ENCODE measurements around the gene IGF2R. TPM values are rescaled to one million over a fixed set of nuclear protein-coding genes. Genes with fewer than 3 reads are reported as not detected.

Gene IGF2R
- total and polyA plus RNA-seq, 7 donors: 40.1 to 167 (median 113) TPM

DNA sequence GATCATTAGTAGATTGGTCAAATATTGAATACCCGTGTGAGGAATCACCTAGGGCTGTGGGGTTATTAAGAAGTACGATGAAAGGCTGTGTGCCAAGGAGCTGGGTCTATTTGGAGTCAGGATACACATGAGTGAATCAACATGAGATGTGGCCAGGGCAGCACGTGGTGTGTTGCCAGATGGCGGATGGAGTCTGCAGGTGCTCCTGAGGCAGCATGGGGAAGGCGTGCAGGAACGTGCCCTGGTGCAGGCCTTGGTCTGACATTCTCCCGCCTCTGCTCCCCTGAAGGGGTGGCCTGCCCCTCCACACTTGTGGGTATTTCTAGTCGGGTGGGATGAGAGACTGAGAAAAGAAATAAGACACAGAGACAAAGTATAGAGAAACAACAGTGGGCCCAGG, 113.7 kb downstream of the IGF2R start:
- H3K36me3 ChIP-seq (ENCODE audit: insufficient read depth in 1 of 2, low read depth in 1 of 2): peaks cover 13 to 100% of the 10 kb centered on the region in 2 donors
- peak in 2 of 4 donors; percentile 26 to 48 for ATAC-seq
- H3K9me3 ChIP-seq: no peaks in the 10 kb centered on the region
- H3K27ac ChIP-seq: no peak overlapping the region
- no peak for DNase-seq
- H3K4me3 ChIP-seq: no peak overlapping the region
- TF ChIP-seq, protein P1, sequence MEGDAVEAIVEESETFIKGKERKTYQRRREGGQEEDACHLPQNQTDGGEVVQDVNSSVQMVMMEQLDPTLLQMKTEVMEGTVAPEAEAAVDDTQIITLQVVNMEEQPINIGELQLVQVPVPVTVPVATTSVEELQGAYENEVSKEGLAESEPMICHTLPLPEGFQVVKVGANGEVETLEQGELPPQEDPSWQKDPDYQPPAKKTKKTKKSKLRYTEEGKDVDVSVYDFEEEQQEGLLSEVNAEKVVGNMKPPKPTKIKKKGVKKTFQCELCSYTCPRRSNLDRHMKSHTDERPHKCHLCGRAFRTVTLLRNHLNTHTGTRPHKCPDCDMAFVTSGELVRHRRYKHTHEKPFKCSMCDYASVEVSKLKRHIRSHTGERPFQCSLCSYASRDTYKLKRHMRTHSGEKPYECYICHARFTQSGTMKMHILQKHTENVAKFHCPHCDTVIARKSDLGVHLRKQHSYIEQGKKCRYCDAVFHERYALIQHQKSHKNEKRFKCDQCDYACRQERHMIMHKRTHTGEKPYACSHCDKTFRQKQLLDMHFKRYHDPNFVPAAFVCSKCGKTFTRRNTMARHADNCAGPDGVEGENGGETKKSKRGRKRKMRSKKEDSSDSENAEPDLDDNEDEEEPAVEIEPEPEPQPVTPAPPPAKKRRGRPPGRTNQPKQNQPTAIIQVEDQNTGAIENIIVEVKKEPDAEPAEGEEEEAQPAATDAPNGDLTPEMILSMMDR (IDR thresholded peaks at IDR 0.05): no peak
- intact Hi-C loops (cut with DNase I): no loop called here
- WGBS, 3 donors: 66 to 72% (median 71%) methylated on average over 8 of the region's 8 CpGs
- no peaks in the 10 kb centered on the region for H3K27me3 ChIP-seq (ENCODE audit: insufficient read depth in 3 of 3, low read length in 2 of 3)
- H3K4me1 ChIP-seq: no peaks in the 10 kb centered on the region

DNA sequence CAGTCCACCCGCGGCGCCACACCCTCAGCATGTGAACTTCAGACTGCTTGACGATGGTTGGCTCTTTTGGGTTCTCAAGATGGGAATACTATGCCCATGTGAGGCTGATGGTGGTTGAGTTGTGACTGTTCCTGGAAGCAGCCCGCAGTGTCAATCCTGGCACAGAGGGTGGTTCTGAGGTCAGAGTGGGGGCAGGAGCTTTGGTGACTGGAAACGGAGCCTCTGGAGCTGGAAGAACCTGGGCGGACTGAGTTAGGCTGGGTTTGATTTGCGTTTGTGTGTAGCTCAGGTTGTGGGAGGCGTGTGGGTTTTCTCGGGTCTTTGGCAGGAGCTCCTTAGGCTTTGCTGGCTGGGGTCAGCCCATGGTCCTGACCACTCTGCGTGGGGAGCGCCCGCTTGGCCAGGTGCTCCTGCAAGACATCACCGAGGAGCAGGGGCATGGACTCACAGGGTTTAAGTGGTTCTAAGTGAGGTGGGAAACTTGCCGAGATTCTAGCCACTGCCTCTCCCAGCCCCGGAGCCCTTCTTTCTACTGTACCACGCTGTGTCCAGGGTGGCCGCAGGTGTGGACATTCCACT, 115.4 kb downstream of the IGF2R start:
- no peak for ATAC-seq
- TF ChIP-seq, protein P1 (IDR thresholded peaks at IDR 0.05): no peak
- intact Hi-C loops (cut with DNase I): no loop called here
- Histone ChIP-seq H3K4me3 (no peak overlapping the region), H3K27ac (no peak overlapping the region), H3K27me3 (ENCODE audit: insufficient read depth in 3 of 3, low read length in 2 of 3) (no peaks in the 10 kb centered on the region), H3K36me3 (ENCODE audit: insufficient read depth in 1 of 2, low read depth in 1 of 2) (peaks cover 9 to 100% of the 10 kb centered on the region in 2 donors), H3K9me3 (no peaks in the 10 kb centered on the region), H3K4me1 (no peaks in the 10 kb centered on the region)
- no peak for DNase-seq
- WGBS, 3 donors: 91 to 93% (median 92%) methylated on average over 18 of the region's 18 CpGs

DNA sequence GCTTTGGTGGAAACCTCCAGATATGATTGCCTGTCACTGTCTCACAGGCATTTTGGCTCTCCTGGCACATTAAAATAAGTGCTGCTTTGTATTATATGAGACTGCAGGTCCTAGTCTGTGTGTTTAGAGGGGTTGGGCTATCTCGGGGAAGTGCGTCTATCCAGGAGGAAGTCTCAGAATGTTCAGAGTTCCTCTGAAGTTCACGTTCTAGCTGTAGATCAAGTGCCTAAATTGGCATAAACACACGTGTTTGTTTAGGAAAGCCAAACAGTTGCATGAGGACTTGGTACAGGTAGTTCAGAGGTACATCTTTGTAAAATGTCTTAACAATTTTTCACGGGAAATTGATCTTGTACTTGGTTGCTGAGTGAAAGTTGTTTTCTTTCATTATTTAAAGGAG, 116.3 kb downstream of the IGF2R start:
- peaks cover 4 to 100% of the 10 kb centered on the region in 2 donors for H3K36me3 ChIP-seq (ENCODE audit: insufficient read depth in 1 of 2, low read depth in 1 of 2)
- ATAC-seq (no peak), DNase-seq (no peak)
- H3K9me3 ChIP-seq: no peaks in the 10 kb centered on the region
- intact Hi-C loops (cut with DNase I): loop anchor here in 1 of 2 donors (5.0 kb wide), 1 partner anchor 372 kb away; no protein-coding TSS in a partner anchor
- no peak overlapping the region for H3K27ac ChIP-seq
- no peak overlapping the region for H3K4me3 ChIP-seq
- TF ChIP-seq, protein P1 (IDR thresholded peaks at IDR 0.05): no peak
- no peaks in the 10 kb centered on the region for H3K4me1 ChIP-seq
- WGBS, 3 donors: 72 to 79% (median 74%) methylated on average over 5 of the region's 5 CpGs
- H3K27me3 ChIP-seq (ENCODE audit: insufficient read depth in 3 of 3, low read length in 2 of 3): no peaks in the 10 kb centered on the region

DNA sequence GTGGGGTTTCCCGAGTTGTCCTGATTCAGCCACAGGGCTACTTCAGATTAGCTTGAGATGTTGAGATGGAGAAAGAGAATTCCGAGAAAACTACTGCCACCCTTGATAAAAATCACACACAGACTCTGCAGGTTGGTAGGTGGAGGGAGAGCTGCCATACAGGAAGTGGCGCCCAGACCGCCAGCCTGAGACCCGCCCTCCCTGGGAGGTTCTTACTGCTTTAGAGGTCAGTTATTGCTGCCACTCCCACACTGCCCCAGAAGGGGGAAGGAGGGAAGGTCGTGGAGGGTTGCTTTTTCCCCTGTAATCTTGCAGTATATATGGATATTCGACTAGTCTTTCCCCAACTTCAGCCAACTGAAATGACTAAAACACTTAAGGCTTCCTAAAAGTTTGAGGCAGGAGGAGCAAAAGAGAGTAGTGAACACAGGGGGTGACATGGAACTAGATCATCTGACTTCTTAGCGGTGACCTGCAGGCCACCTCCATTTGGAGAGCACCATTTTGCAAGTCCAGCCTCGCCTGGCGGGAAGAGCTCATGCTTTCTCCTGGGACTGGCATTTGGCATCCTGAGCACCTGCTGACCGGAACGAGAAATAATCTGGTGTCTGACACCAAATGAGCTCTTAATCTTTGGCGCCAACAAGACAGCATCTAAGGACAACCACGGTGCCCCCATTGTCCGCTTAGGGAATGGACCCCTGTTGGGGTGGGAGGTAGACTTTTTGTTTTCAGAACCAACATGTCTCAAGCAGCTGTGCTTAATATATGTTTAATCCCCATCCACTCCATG, 117.0 kb downstream of the IGF2R start:
- H3K27me3 ChIP-seq (ENCODE audit: insufficient read depth in 3 of 3, low read length in 2 of 3): no peaks in the 10 kb centered on the region
- 80 to 83% (median 80%) methylated on average over 15 of the region's 15 CpGs for WGBS, 3 donors
- no peak overlapping the region for H3K4me3 ChIP-seq
- no peaks in the 10 kb centered on the region for H3K4me1 ChIP-seq
- TF ChIP-seq, protein P1 (IDR thresholded peaks at IDR 0.05): no peak
- ATAC-seq: no peak
- intact Hi-C loops (cut with DNase I): loop anchor here in 1 of 2 donors (5.0 kb wide), 1 partner anchor 371 kb away; no protein-coding TSS in a partner anchor
- no peaks in the 10 kb centered on the region for H3K9me3 ChIP-seq
- H3K27ac ChIP-seq: no peak overlapping the region
- no peak for DNase-seq
- peaks cover 4 to 100% of the 10 kb centered on the region in 2 donors for H3K36me3 ChIP-seq (ENCODE audit: insufficient read depth in 1 of 2, low read depth in 1 of 2)
